Omental fat pad (tissue), 4 donors: Measurements from ENCODE around the gene FERMT2. TPM values are rescaled to one million over a fixed set of nuclear protein-coding genes. Genes with fewer than 3 reads are reported as not detected.

ENCODE experiments used
- ATAC-seq: fragments of 150-250 bp; one replicate; pipeline ENCODE4 v1.9.1; 2016; ENCODE audit warnings: mild to moderate bottlenecking, moderate library complexity; ENCODE audit not compliant: low FRiP score
- DNase-seq: peaks from one replicate; pipeline ENCODE4 v3.0.0-alpha.2; 2019; ENCODE audit warnings: low spot score
- total RNA-seq, 4 donors: library from RNA; depleted of rRNA; stranded (reverse); fragments of >200 nt; gene quantifications; one replicate each; pipeline ENCODE4 v1.1.0, GENCODE V29; 2016
- TF ChIP-seq, protein P1 (sequence below), 3 donors: fragments of 450-650 bp; IDR thresholded peaks; one replicate each; pipeline ENCODE4 v1.5.1; 2016 to 2017; ENCODE audit warnings: antibody characterized with exemption in 3 of 3, mild to moderate bottlenecking in 3 of 3, moderate library complexity in 2 of 3

FERMT2 gene
- total RNA-seq, 4 donors from 2014 or later: 158 to 209 (median 164) TPM

GRCh38 chr14:52888839-52889838, 61.7 kb downstream of the FERMT2 start:
- no peak for ATAC-seq
- TF ChIP-seq, protein P1, sequence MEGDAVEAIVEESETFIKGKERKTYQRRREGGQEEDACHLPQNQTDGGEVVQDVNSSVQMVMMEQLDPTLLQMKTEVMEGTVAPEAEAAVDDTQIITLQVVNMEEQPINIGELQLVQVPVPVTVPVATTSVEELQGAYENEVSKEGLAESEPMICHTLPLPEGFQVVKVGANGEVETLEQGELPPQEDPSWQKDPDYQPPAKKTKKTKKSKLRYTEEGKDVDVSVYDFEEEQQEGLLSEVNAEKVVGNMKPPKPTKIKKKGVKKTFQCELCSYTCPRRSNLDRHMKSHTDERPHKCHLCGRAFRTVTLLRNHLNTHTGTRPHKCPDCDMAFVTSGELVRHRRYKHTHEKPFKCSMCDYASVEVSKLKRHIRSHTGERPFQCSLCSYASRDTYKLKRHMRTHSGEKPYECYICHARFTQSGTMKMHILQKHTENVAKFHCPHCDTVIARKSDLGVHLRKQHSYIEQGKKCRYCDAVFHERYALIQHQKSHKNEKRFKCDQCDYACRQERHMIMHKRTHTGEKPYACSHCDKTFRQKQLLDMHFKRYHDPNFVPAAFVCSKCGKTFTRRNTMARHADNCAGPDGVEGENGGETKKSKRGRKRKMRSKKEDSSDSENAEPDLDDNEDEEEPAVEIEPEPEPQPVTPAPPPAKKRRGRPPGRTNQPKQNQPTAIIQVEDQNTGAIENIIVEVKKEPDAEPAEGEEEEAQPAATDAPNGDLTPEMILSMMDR (IDR thresholded peaks at IDR 0.05): no peak
- DNase-seq: no peak

- TF ChIP-seq, protein P1 (IDR thresholded peaks at IDR 0.05): no peak
- ATAC-seq: no peak
- no peak for DNase-seq
Measured at GRCh38 chr14:52888159-52888558, 62.7 kb downstream of the FERMT2 start.

- TF ChIP-seq, protein P1 (IDR thresholded peaks at IDR 0.05): no peak
- no peak for ATAC-seq
Measured at GRCh38 chr14:52885230-52885629, 65.6 kb downstream of the FERMT2 start.

DNA sequence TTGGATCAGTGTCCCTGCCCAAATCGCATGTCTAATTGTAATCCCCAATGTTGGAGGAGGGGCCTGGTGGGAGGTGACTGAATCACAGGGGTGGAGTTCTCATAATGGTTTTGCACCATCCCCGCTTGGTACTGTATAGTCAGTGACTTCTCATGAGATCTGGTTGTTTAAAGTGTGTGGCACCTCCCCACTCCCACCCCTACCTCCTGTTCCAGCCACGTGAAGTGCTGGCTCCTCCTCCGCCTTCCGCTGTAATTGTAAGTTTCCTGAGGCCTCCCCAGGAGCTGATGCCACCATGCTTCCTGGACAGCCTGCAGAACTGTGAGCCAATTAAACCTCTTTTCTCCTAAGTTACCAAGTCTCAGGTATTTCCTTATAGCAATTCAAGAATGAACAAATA, 67.2 kb downstream of the FERMT2 start:
- ATAC-seq (no peak), DNase-seq (no peak)
- TF ChIP-seq, protein P1 (IDR thresholded peaks at IDR 0.05): no peak

More at GRCh38 chr14:52885230-52885629, 65.6 kb downstream of the FERMT2 start:
- DNase-seq: no peak

- TF ChIP-seq, protein P1 (IDR thresholded peaks at IDR 0.05): no peak
- ATAC-seq: no peak
- DNase-seq: no peak
Measured at GRCh38 chr14:52882824-52883223, 68.0 kb downstream of the FERMT2 start.

DNA sequence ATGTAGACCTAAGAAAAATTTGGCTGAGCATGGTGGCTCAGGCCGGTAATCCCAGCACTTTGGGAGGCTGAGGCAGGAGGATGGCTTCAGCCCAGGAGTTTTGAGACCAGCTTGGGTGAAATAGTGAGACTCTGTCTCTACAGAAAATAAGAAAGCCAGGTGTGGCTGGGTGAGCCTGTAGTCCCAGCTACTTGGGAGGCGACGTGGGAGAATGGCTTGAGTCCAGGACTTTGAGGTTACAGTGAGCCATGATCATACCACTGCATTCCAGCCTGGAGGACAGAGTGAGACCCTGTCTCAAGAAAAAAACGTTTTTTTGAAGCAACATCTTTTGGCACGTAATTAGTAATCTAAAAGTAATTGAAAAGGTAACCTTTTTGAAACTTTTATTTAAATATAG, 70.9 kb downstream of the FERMT2 start:
- TF ChIP-seq, protein P1 (IDR thresholded peaks at IDR 0.05): no peak
- ATAC-seq (no peak), DNase-seq (no peak)

GRCh38 chr14:52878946-52879345, 71.9 kb downstream of the FERMT2 start:
- no peak for ATAC-seq
- no peak for DNase-seq
- TF ChIP-seq, protein P1 (IDR thresholded peaks at IDR 0.05): no peak
